HuH-7 (cell line): ENCODE results near the gene RUNX1.

Experiments
- DNase-seq: peaks from one replicate; pipeline ENCODE4 v3.0.0; 2011; ENCODE audit warnings: low spot score

RUNX1 gene

GRCh38 chr21:35048706-35049617 lies at the start of gene RUNX1:
Gene RUNX1, minus strand, starts transcription at chr21:35049302.
- no peak for DNase-seq

GRCh38 chr21:35097525-35097924 lies 48.4 kb upstream of the RUNX1 start:
- DNase-seq: no peak

- DNase-seq: no peak
These were observed 47.9 kb upstream of the RUNX1 start for GRCh38 chr21:35096959-35097358.

- DNase-seq: no peak
These were observed 46.8 kb upstream of the RUNX1 start for GRCh38 chr21:35095859-35096291.

- DNase-seq: no peak
These were observed 44.4 kb upstream of the RUNX1 start for GRCh38 chr21:35093514-35093913.

DNA sequence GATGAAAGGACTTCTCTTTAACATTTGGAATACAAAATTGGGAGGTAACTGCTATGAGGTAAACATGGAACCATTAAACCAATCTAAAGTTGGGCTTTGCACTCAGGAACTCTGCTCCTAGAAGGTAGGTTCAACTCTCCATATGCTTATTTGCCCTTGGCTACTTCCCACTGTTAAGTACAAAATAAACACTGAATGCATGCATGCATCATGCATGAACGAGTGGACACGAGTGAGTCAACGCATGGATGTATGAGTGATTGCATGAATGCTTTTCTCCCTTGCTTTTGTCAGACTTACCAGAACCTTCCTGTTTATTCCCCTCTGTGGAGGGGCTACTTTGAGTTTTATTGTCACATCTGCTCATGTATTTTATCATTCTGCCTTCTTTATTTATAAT lies 42.4 kb upstream of the RUNX1 start:
- no peak for DNase-seq

GRCh38 chr21:35090403-35090802 lies 41.3 kb upstream of the RUNX1 start:
- DNase-seq: no peak

GRCh38 chr21:35088319-35088771 lies 39.2 kb upstream of the RUNX1 start:
- DNase-seq: no peak

DNA sequence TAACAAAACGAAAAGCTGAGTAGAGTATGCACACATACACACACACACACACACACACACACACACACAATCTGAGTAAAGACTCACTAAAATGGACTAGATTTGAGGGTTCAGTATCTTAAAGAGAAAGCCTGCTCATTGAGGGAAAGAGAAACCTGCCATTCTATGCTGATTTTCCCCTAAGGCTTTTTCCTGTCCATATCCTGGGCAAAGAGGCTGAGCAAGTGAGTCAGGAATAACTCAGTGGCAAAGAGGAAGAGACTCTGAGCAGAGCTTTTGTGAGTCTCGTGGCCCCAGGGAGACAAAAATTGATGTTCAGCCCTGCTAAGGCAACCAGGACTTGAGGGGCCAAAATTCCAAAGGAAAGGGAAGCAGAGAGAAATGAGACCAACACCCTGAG lies 37.3 kb upstream of the RUNX1 start:
- DNase-seq: no peak

GRCh38 chr21:35084869-35085268 lies 35.8 kb upstream of the RUNX1 start:
- no peak for DNase-seq

DNA sequence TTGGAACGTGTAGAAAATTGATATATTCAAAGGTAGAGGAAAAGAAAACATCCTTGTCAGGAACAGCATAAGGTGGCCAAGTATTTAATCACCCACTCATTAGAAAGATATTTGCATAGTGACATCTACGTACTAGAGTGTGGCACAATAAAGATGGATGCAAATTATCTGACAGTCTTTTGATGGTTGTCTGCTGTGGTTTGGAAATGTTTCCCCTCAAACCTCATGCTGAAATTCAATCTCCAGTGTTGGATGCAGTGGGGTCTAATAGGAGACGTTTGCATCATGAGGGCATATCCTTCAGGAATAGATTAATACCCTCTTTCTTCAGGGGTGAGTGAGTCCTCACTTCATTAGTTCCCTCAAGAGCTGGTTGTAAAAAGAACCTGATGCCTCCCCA lies 34.1 kb upstream of the RUNX1 start:
- no peak for DNase-seq

DNA sequence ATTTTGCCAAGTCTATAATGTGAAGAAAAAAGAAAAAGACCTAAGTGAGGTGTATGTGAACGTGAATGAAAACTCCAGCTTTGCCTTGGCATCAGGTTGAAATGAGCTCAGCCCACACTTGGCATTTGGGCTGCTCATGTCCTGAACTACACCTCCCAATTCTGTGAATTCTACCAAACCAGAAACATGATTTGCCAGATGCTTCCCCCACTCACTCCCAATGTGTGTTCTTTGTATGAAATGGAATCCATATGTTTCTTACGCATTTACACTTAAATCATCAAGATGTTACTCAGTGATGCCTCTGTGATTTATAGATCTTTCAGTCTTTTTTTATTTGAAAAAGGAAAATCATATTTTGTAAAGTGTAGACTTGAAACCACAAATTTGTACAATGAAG lies 32.8 kb upstream of the RUNX1 start:
- DNase-seq: no peak

GRCh38 chr21:35079181-35079580 lies 30.1 kb upstream of the RUNX1 start:
- no peak for DNase-seq

DNA sequence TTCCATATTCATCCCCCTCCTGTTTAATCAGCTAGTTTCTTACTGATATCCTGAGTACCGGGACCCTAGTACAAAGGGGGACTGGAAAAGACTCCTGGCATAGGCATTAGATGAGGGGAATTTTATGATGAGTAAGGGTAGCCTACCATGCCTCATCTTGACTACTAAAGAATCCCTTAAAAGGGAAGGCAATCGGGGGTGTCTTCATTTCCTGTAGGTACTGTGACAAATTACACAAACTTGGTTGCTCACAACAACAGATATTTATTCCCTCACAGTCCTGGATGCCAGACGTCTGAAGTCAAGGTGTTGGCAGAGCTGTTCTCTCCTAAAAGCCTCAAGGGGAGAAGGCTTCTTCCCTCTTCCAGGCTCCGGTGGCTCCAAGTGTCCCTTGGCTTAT lies 28.9 kb upstream of the RUNX1 start:
- no peak for DNase-seq

DNA sequence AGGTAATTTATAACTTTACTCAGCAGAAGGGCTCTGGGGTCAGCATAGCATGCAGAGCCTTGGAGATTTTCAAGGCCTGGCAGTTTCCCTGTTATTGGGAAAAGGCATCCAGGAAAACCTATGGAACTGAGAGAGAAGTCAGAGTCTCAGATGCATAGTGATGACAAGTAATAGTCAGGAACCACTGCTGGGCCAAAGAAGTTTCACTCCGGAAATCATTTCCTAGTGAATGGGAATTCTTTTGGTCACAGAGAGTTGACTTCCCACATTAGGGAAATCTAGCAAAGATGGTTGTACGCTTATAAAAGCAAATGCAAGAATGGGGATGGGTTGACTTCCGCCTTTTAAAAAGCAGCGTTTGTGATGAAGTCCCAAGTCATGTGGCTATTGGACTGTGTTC lies 28.4 kb upstream of the RUNX1 start:
- no peak for DNase-seq

- no peak for DNase-seq
These were observed 26.4 kb upstream of the RUNX1 start for GRCh38 chr21:35075546-35075945.

DNA sequence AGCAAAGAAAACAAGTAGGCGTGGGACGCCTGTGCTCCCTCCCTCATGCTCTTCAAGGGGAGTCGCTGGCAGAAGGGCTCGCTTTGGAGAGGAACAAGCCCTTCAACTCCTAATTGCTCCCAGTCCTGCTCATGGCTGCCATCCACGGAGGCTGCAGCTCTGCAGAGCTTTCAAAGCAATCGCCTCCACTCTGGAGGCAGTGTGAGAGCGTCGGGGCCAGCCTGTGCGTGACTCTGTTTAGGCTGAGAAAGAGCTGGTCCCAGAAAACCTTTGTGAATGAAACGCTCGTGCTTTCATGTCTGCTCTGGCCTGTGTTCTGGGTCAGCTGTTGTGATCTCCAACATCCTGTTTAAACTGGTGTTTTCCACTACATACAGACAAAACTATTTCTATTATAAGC lies 23.9 kb upstream of the RUNX1 start:
- no peak for DNase-seq

DNA sequence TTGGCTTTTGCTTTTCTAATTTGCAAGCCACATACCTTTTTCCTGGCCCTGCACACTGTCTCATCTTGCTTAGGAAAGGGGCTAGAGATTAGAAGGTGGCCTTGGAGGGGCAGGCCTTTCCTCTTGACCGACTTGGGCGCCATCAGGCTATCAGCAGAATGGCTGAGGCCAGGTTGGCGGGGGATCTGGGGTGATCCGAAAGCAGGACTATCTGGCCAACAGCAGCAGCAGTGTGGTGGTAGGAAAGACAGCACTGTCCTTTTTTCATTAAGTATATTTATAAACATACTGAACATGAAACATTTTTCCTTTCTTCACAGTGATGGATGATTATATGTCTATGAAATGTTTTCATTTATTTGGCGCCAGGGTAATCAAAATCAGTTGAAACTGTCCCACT lies 23.5 kb upstream of the RUNX1 start:
- no peak for DNase-seq

DNA sequence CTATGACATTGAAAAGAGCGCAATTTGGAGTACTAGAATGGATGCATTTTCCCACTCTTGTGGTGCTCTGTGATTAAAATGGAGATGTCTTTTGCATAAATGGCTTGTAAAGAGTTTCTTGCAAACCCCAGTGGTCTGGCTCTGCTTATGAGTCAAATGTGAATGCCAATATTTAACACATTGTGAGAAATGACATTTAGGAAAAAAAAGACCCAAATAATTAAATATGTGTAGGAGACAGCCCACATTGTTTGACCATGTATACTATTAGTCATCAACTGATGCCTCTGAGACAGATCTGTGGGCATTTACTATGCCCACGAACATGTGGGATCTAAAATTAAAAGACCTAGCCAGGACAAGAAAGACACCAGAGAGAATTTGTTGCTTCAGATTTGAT lies 22.2 kb upstream of the RUNX1 start:
- DNase-seq: no peak

- no peak for DNase-seq
These were observed 21.3 kb upstream of the RUNX1 start for GRCh38 chr21:35070436-35070835.

DNA sequence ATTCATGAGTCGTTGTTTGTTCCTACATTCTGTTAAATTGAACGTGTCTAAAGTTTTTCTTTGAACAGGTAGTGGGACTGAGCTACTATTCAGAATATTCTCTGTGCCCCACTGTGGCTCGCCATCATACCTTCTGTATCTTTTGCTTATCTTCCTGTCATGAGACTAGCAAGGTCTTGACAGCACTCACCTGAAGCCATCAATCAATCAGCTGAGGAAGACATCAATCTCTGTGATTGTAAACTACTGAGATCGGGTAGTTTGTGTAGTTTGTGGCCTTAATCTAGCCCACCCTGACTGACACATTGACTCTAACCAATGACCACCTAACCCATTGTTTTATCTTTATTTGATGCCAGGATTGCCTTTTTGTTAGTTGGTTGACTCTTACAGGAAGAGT lies 17.7 kb upstream of the RUNX1 start:
- no peak for DNase-seq

DNA sequence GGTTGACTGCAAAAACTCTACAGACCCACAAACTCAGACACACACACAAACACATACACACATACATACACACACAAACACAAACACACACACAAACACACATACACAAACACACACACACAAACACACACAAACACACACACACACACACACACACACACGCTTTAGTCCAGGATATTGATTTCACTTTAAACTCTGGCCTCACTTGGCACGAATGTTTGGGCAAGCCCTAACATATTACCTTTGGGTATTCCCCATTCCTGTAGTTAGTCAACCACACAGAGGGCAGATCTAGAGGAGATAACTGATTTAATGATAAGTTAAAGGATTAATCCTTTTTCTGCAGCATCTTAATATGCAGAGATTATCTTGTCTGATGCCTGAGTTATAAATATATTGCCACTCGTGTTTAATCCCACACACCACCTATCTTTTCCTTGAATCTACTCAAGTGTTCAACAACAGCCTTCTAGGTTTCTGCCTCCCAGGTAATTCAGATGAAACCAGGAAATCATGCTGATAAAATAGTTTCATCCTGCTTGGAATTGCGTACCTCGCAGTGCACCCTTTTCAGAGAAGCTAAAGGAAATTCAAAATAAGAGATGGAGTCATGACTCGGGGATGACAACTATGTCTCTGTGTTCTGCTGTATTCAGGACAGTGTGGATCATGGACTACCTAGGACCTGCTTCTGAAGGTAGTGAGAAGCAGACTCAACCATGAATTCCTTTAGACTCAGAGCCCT lies 14.5 kb upstream of the RUNX1 start:
- no peak for DNase-seq

DNA sequence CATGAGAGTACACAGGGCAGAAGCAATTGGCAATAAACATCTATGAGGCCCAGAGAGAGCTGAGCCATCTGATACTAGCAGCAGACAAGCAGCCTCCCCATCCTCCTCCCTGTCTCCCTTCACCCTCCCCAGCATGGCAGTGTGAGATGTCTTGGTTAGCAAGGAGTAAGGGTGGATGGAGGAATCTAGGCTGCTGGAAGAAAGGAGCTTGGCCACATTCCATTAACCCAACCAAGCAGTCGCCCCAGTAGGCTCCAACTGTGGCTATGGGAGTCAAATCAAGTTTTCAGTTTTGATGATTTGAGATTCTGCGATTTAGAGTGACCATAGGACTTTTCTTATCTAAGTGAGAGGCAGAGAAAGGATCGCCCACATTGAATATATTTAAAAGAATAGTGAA lies 12.9 kb upstream of the RUNX1 start:
- DNase-seq: no peak
